Measurements from ENCODE around the gene NPHP4. TPM values are rescaled to one million over a fixed set of nuclear protein-coding genes. Genes with fewer than 3 reads are reported as not detected.

Gene NPHP4
- total and polyA plus RNA-seq, 9 donors: 1.9 to 6.4 (median 4.2) TPM

- peaks cover 7% of the 10 kb centered on the region for H3K27me3 ChIP-seq (ENCODE audit: control insufficient read depth, insufficient read depth, low read length)
Observed at GRCh38 chr1:5831600-5832335, 160.5 kb downstream of the NPHP4 start.

GRCh38 chr1:5830771-5831599 is 161.2 kb downstream of the NPHP4 start:
- WGBS (ENCODE audit: insufficient coverage): 60% methylated on average over 20 of the region's 26 CpGs
- Histone ChIP-seq H3K27ac (ENCODE audit: low read length) (no peak overlapping the region), H3K36me3 (ENCODE audit: control insufficient read depth, insufficient read depth, low read length) (no peaks in the 10 kb centered on the region), H3K4me1 (ENCODE audit: control insufficient read depth, insufficient read depth, low read length) (peaks cover 20% of the 10 kb centered on the region), H3K27me3 (ENCODE audit: control insufficient read depth, insufficient read depth, low read length) (peaks cover 6% of the 10 kb centered on the region), H3K4me3 (ENCODE audit: low read length) (no peak overlapping the region), H3K9me3 (replicated peaks; ENCODE audit: control insufficient read depth, low read depth, low read length) (no peaks in the 10 kb centered on the region)
- DNase-seq: no peak

More at GRCh38 chr1:5831600-5832335, 160.5 kb downstream of the NPHP4 start:
- H3K4me3 ChIP-seq (ENCODE audit: low read length): no peak overlapping the region
- H3K36me3 ChIP-seq (ENCODE audit: control insufficient read depth, insufficient read depth, low read length): no peaks in the 10 kb centered on the region
- WGBS (ENCODE audit: insufficient coverage): 35% methylated on average over 7 of the region's 10 CpGs
- no peak overlapping the region for H3K27ac ChIP-seq (ENCODE audit: low read length)
- H3K4me1 ChIP-seq (ENCODE audit: control insufficient read depth, insufficient read depth, low read length): peaks cover 14% of the 10 kb centered on the region
- no peaks in the 10 kb centered on the region for H3K9me3 ChIP-seq (replicated peaks; ENCODE audit: control insufficient read depth, low read depth, low read length)
- DNase-seq: no peak

GRCh38 chr1:5829414-5829813 is 162.8 kb downstream of the NPHP4 start:
- H3K4me3 ChIP-seq (ENCODE audit: low read length): no peak overlapping the region
- H3K9me3 ChIP-seq (replicated peaks; ENCODE audit: control insufficient read depth, low read depth, low read length): no peaks in the 10 kb centered on the region
- H3K36me3 ChIP-seq (ENCODE audit: control insufficient read depth, insufficient read depth, low read length): no peaks in the 10 kb centered on the region
- H3K4me1 ChIP-seq (ENCODE audit: control insufficient read depth, insufficient read depth, low read length): peaks cover 20% of the 10 kb centered on the region
- H3K27me3 ChIP-seq (ENCODE audit: control insufficient read depth, insufficient read depth, low read length): peaks cover 6% of the 10 kb centered on the region
- 95% methylated on average over 3 of the region's 3 CpGs for whole genome bisulfite sequencing (ENCODE audit: insufficient coverage)
- H3K27ac ChIP-seq (ENCODE audit: low read length): no peak overlapping the region
- no peak for DNase-seq

DNA sequence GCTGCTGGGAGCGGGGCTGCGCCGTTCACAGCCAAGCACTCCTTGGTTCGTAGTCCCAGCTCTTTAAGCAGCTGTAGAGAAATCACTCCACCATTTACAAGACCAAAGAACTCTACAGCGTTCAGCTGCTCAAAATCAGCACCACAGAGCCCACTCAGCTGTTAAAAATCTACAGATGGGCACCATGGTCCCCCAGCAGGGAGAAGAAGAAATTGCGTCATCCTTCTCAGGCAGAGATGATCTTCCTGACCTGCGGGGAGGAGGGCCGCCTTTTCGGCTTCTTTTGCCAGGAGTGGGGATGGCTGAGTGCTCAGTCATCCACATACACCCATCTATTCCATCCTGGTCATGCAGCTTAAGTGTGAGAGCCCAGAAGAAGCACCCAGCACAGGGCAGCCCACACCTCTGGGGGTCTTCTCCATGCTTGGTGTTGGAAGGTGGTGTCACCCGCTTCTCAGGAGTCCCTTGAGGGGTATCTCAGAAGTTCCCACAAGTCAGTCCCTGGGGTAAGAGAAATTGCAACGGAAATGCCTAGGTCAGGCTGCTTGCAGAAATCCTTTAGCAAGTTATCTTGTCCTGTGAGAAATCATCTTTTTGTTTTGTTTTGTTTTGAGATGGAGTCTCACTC is 163.8 kb downstream of the NPHP4 start:
- H3K27ac ChIP-seq (ENCODE audit: low read length): no peak overlapping the region
- H3K36me3 ChIP-seq (ENCODE audit: control insufficient read depth, insufficient read depth, low read length): no peaks in the 10 kb centered on the region
- no peak overlapping the region for H3K4me3 ChIP-seq (ENCODE audit: low read length)
- H3K4me1 ChIP-seq (ENCODE audit: control insufficient read depth, insufficient read depth, low read length): peaks cover 20% of the 10 kb centered on the region
- 53% methylated on average over 5 of the region's 11 CpGs for WGBS (ENCODE audit: insufficient coverage)
- peaks cover 4% of the 10 kb centered on the region for H3K27me3 ChIP-seq (ENCODE audit: control insufficient read depth, insufficient read depth, low read length)
- H3K9me3 ChIP-seq (replicated peaks; ENCODE audit: control insufficient read depth, low read depth, low read length): no peaks in the 10 kb centered on the region
- DNase-seq: no peak

GRCh38 chr1:5827516-5827915 is 164.7 kb downstream of the NPHP4 start:
- Histone ChIP-seq H3K4me1 (ENCODE audit: control insufficient read depth, insufficient read depth, low read length) (peaks cover 20% of the 10 kb centered on the region), H3K27ac (ENCODE audit: low read length) (no peak overlapping the region), H3K27me3 (ENCODE audit: control insufficient read depth, insufficient read depth, low read length) (peaks cover 4% of the 10 kb centered on the region), H3K36me3 (ENCODE audit: control insufficient read depth, insufficient read depth, low read length) (no peaks in the 10 kb centered on the region), H3K4me3 (ENCODE audit: low read length) (no peak overlapping the region), H3K9me3 (replicated peaks; ENCODE audit: control insufficient read depth, low read depth, low read length) (no peaks in the 10 kb centered on the region)
- DNase-seq: peak; percentile 18
- WGBS (ENCODE audit: insufficient coverage): 62% methylated on average over 7 of the region's 9 CpGs

DNA sequence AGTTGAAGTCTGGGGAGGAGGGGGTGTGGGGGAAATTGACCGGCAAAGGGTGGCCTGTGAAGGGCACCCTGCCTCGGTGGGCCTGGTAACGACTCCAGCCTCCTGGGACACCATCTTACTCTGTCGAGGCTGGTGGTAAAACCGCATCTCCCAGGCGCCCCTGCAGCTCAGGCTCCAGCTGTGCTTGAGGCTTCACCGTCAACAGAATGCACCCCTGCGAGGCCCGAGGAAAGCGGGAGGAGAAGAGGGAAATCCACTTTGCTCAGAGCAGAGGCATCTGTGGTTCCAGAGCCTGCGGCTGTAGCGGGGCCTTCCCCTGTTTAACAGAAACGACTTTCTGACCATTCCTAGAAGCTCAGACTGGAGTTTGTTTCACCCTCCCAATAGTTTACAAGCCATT is 165.6 kb downstream of the NPHP4 start:
- no peak for DNase-seq
- Histone ChIP-seq H3K27ac (ENCODE audit: low read length) (no peak overlapping the region), H3K4me1 (ENCODE audit: control insufficient read depth, insufficient read depth, low read length) (peaks cover 29% of the 10 kb centered on the region), H3K36me3 (ENCODE audit: control insufficient read depth, insufficient read depth, low read length) (no peaks in the 10 kb centered on the region), H3K9me3 (replicated peaks; ENCODE audit: control insufficient read depth, low read depth, low read length) (no peaks in the 10 kb centered on the region), H3K4me3 (ENCODE audit: low read length) (no peak overlapping the region), H3K27me3 (ENCODE audit: control insufficient read depth, insufficient read depth, low read length) (peaks cover 4% of the 10 kb centered on the region)
- 31% methylated on average over 13 of the region's 13 CpGs for WGBS (ENCODE audit: insufficient coverage)

- Histone ChIP-seq H3K36me3 (ENCODE audit: control insufficient read depth, insufficient read depth, low read length) (no peaks in the 10 kb centered on the region), H3K27ac (ENCODE audit: low read length) (no peak overlapping the region), H3K9me3 (replicated peaks; ENCODE audit: control insufficient read depth, low read depth, low read length) (no peaks in the 10 kb centered on the region), H3K4me1 (ENCODE audit: control insufficient read depth, insufficient read depth, low read length) (peaks cover 52% of the 10 kb centered on the region), H3K4me3 (ENCODE audit: low read length) (no peak overlapping the region), H3K27me3 (ENCODE audit: control insufficient read depth, insufficient read depth, low read length) (peaks cover 2% of the 10 kb centered on the region)
- WGBS (ENCODE audit: insufficient coverage): 92% methylated on average over 16 of the region's 16 CpGs
- no peak for DNase-seq
Observed at GRCh38 chr1:5822726-5823125, 169.5 kb downstream of the NPHP4 start.

GRCh38 chr1:5822266-5822665 is 170.0 kb downstream of the NPHP4 start:
- Histone ChIP-seq H3K27ac (ENCODE audit: low read length) (no peak overlapping the region), H3K9me3 (replicated peaks; ENCODE audit: control insufficient read depth, low read depth, low read length) (no peaks in the 10 kb centered on the region), H3K4me1 (ENCODE audit: control insufficient read depth, insufficient read depth, low read length) (peaks cover 47% of the 10 kb centered on the region), H3K36me3 (ENCODE audit: control insufficient read depth, insufficient read depth, low read length) (no peaks in the 10 kb centered on the region), H3K4me3 (ENCODE audit: low read length) (no peak overlapping the region), H3K27me3 (ENCODE audit: control insufficient read depth, insufficient read depth, low read length) (peaks cover under 1% of the 10 kb centered on the region)
- WGBS (ENCODE audit: insufficient coverage): 88% methylated on average over 5 of the region's 5 CpGs
- no peak for DNase-seq

DNA sequence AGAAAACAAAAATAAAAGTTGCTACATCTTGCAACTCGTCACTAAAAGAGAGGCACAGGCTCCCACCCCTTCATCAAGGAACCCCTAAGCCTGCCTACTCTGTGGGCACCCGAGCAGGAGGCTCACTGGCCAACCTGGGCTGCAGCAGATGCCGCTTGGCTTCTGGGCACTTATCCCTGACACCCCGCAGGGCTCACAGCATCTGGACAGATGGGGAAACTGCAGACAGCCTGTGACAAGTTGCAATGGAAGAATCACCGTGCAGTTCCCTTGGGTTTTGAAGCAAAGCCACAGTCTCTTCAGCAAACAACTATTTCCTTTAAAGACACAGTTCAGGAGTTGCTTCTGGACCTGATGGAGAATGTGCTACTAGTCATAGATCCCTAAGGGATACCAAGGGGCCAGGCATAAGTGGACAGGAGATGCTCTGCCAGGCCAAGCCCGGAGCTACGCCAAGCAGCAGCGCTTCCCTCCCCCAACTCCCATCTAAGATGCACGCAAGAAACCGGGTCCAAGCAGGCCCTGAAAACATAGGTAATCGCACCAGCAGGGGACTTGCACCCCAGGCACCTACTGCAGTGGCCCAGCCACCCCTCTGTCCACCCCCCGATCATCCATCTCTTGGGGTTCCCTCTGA is 170.6 kb downstream of the NPHP4 start:
- no peak for DNase-seq

DNA sequence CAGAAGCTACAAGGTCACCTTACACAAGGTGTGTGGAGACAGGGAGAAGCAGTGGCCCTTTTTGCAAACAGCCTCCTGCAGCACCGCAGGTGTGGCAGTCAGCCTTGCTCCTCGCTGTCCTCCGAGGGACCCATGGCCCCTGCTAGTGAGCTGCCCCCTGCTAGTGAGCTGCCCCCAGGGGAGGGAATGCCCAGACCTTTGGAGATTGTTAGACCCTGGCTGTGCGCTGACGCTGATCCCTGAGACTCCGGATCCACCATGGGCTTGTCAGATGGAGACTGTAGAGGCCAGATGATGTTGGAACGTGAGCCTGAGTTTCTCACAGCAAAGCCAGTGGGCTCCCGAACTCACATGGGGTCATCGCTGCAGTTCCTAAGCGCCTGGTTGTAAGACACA is 172.2 kb downstream of the NPHP4 start:
- Histone ChIP-seq H3K27ac (ENCODE audit: low read length) (no peak overlapping the region), H3K27me3 (ENCODE audit: control insufficient read depth, insufficient read depth, low read length) (no peaks in the 10 kb centered on the region), H3K36me3 (ENCODE audit: control insufficient read depth, insufficient read depth, low read length) (no peaks in the 10 kb centered on the region), H3K4me3 (ENCODE audit: low read length) (no peak overlapping the region), H3K9me3 (replicated peaks; ENCODE audit: control insufficient read depth, low read depth, low read length) (no peaks in the 10 kb centered on the region), H3K4me1 (ENCODE audit: control insufficient read depth, insufficient read depth, low read length) (peaks cover 38% of the 10 kb centered on the region)
- WGBS (ENCODE audit: insufficient coverage): 87% methylated on average over 8 of the region's 10 CpGs
- DNase-seq: no peak

More for the DNA sequence above, 170.6 kb downstream of the NPHP4 start:
- no peak overlapping the region for H3K4me3 ChIP-seq (ENCODE audit: low read length)
- H3K27me3 ChIP-seq (ENCODE audit: control insufficient read depth, insufficient read depth, low read length): no peaks in the 10 kb centered on the region
- H3K9me3 ChIP-seq (replicated peaks; ENCODE audit: control insufficient read depth, low read depth, low read length): no peaks in the 10 kb centered on the region
- no peaks in the 10 kb centered on the region for H3K36me3 ChIP-seq (ENCODE audit: control insufficient read depth, insufficient read depth, low read length)
- peaks cover 43% of the 10 kb centered on the region for H3K4me1 ChIP-seq (ENCODE audit: control insufficient read depth, insufficient read depth, low read length)
- 53% methylated on average over 8 of the region's 12 CpGs for WGBS (ENCODE audit: insufficient coverage)
- no peak overlapping the region for H3K27ac ChIP-seq (ENCODE audit: low read length)

All from muscle of leg (tissue), 11 donors.